AG04450 (cell line): Measurements from ENCODE around the gene CHMP4A. TPM values are rescaled to one million over a fixed set of nuclear protein-coding genes. Genes with fewer than 3 reads are reported as not detected.

Experiments used
- CTCF ChIA-PET: fragments of 300-600, 350-600 bp; formaldehyde crosslinking; extraction: SDS; loops from one replicate; lab custom pipeline; 2022; ENCODE audit warnings: antibody characterized with exemption, inconsistent platforms; lab: Charles Lee
- POLR2A ChIA-PET: fragments of 350-600 bp; formaldehyde crosslinking; extraction: SDS; loops from one replicate; lab custom pipeline; 2021; ENCODE audit warnings: antibody characterized with exemption, inconsistent platforms; lab: Yijun Ruan, JAX
- DNase-seq: peaks from one replicate; pipeline ENCODE4 v3.0.0-alpha.2; 2011; ENCODE audit warnings: low read depth, low spot score
- H3K27ac ChIP-seq: one replicate; pipeline ENCODE4 v1.5.1; 2012; ENCODE audit warnings: low read depth, low read length, control low read depth
- H3K27me3 ChIP-seq: one replicate; pipeline ENCODE4 v1.6.0; 2012; ENCODE audit warnings: low read length; ENCODE audit not compliant: control insufficient read depth, insufficient read depth
- H3K4me3 ChIP-seq: 2 replicates; pipeline ENCODE4 v1.5.1; 2011; ENCODE audit warnings: mild to moderate bottlenecking, low read depth, low read length, control low read depth
- H3K9me3 ChIP-seq: 2 replicates; pipeline ENCODE4 v1.5.1; 2012; ENCODE audit warnings: low read length; ENCODE audit not compliant: control insufficient read depth, insufficient read depth
- CTCF ChIP-seq: IDR thresholded peaks from 2 replicates; pipeline ENCODE4 v1.5.1; 2011; ENCODE audit warnings: low read depth, low read length, control low read depth, inconsistent platforms
- polyA plus RNA-seq: library from polyadenylated mRNA; depleted of rRNA; stranded (reverse); fragments of >200 nt; gene quantifications from 2 replicates; pipeline ENCODE4 v1.2.3, GENCODE V29; 2011

CHMP4A gene
- polyA plus RNA-seq, 1 experiment: 55.7 TPM

- H3K27me3 ChIP-seq: no peaks in the 10 kb centered on the region
- no peaks in the 10 kb centered on the region; the same call in 1 of the 2 replicates for H3K9me3 ChIP-seq
- H3K27ac ChIP-seq: no peak overlapping the region
- CTCF ChIA-PET: interaction anchor here (2.6 kb wide), 1 partner anchor 24 kb away, joined by 10 read pairs; the partner anchor contains the start of gene IRF9
- no peak for DNase-seq
- H3K4me3 ChIP-seq: no peak overlapping the region
- POLR2A ChIA-PET: no interaction called here
- no peak for TF ChIP-seq CTCF
These were observed 29.0 kb downstream of the CHMP4A start for GRCh38 chr14:24184104-24184970.

DNA sequence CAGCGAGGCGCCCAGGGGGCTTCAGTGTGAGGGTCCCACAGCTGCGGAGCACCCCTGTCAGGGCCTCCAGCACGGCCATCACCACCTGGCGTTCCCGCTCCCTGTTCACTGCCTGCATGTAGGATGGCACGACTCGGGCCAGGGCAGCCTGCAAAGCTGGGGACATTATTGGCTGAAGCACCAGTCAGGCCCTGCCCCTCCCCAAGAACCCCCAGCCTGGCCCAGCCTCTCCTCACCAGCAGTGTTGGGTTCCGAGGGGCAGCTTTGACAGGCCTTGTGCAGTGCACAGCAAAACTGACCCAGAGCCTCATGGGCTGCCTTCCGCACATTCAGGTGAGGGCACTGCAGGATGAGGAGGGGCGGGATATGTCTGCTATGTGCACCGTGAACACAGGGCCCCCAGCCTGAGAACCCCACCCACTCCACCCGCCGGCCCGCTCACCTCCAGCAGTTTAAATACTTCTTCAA lies 30.2 kb downstream of the CHMP4A start:
- no peak for TF ChIP-seq CTCF
- H3K4me3 ChIP-seq: no peak overlapping the region
- H3K27me3 ChIP-seq: no peaks in the 10 kb centered on the region
- ChIA-PET POLR2A (no interaction called here), CTCF (interaction anchor here (0.8 kb wide), 1 partner anchor 42 kb away, joined by 4 read pairs; the partner anchor contains the start of gene EMC9)
- H3K27ac ChIP-seq: no peak overlapping the region
- DNase-seq: no peak
- no peaks in the 10 kb centered on the region for H3K9me3 ChIP-seq

DNA sequence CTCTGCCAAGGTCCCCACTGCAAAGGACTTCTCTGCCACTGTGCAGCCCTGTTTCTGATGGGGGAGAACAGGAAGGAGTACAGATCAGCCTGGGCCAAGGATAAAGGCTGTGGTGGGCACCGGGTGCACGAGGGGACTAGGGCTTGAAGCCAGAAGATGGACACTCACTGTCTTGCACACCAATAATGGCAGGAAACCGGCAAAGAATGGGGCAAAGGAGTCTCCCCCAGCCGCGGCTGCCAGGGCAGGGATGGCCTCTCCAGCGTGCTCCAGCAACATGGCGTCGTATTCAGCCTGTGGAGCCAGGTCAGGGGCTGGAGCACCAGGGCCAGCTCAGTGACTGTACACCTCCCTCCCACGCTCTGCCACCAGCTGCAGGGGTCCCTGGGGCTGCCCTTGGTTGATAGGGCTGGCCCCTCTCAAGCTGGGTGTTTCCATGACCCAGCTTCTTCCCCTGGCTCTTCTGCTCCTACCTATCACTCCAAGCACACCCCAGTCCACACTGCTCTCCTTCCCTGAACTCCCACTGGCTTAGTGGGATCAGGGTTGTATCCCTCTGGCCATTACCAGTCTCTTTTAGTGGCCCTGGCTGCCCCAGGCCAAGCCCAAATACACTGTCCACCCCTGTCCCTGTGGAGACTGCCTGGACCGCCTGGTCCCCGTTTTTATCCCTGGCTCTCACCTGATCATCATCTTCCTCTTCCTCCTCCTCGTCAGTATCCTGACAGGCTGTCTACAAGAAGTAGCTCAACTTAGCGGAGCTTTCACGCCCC lies 31.0 kb downstream of the CHMP4A start:
- Histone ChIP-seq H3K4me3 (no peak overlapping the region), H3K9me3 (no peaks in the 10 kb centered on the region), H3K27ac (no peak overlapping the region), H3K27me3 (no peaks in the 10 kb centered on the region)
- no peak for TF ChIP-seq CTCF
- DNase-seq: no peak
- ChIA-PET POLR2A (interaction anchor here (0.6 to 1.1 kb wide), 2 partner anchors 12 to 37 kb away, joined by 4 to 5 read pairs; no protein-coding TSS in a partner anchor), CTCF (interaction anchor here (0.8 kb wide), 1 partner anchor 41 kb away, joined by 4 read pairs; the partner anchor contains the start of gene EMC9)

- no peak for TF ChIP-seq CTCF
- no peaks in the 10 kb centered on the region for H3K27me3 ChIP-seq
- POLR2A ChIA-PET: interaction anchor here (0.6 to 1.1 kb wide), 2 partner anchors 12 to 38 kb away, joined by 4 to 5 read pairs; no protein-coding TSS in a partner anchor
- H3K9me3 ChIP-seq: no peaks in the 10 kb centered on the region
- H3K4me3 ChIP-seq: no peak overlapping the region
- CTCF ChIA-PET: interaction anchor here (2.0 kb wide), 1 partner anchor 20 kb away, joined by 6 read pairs; the partner anchor contains the start of gene IRF9
- no peak overlapping the region for H3K27ac ChIP-seq
- DNase-seq: no peak
These were observed 31.8 kb downstream of the CHMP4A start for GRCh38 chr14:24181371-24182077.
